ENCODE results near the gene TFR2. TPM values are rescaled to one million over a fixed set of nuclear protein-coding genes. Genes with fewer than 3 reads are reported as not detected.

The TFR2 gene
- total and polyA plus RNA-seq, 2 of the 4 experiments (the other 2 are of a cell fraction) = 0.18 to 0.50 TPM

GRCh38 chr7:100668069-100668449 is 26.7 kb upstream of the TFR2 start:
- no peak for TF ChIP-seq CEBPB (IDR thresholded peaks at IDR 0.05; ENCODE audit: low read depth, low read length)
- TF ChIP-seq NFE2L2 (IDR thresholded peaks at IDR 0.05; ENCODE audit: low read depth, low read length) = no peak
- no peak for TF ChIP-seq CTCF (conservative IDR thresholded peaks at IDR 0.05; ENCODE audit: low read depth, low read length)
- TF ChIP-seq MAFK (IDR thresholded peaks at IDR 0.05; ENCODE audit: low read depth, low read length) = no peak
- TF ChIP-seq POLR2A (IDR thresholded peaks at IDR 0.05; ENCODE audit: low read depth, low read length) = no peak
- no peak for TF ChIP-seq MXI1 (IDR thresholded peaks at IDR 0.05; ENCODE audit: borderline replicate concordance, low read depth, low read length)
- no peak for TF ChIP-seq RCOR1 (IDR thresholded peaks at IDR 0.05; ENCODE audit: insufficient replicate concordance, low read length)
- H2BK120ac ChIP-seq (ENCODE audit: low read depth, low read length) = no peak overlapping the region
- no peaks in the 10 kb centered on the region for H3K9me3 ChIP-seq (ENCODE audit: control insufficient read depth, insufficient read depth, low read length)
- H2BK5ac ChIP-seq (ENCODE audit: low read depth, low read length, poor library complexity, severe bottlenecking) = no peak overlapping the region
- no peak overlapping the region for H3K56ac ChIP-seq (ENCODE audit: extremely low read depth, insufficient read depth, low read length)
- H2BK20ac ChIP-seq (ENCODE audit: low read depth, low read length) = no peak overlapping the region
- intact Hi-C loops (cut with micrococcal nuclease) (no loop called here), in situ Hi-C loops (cut with MboI; ENCODE audit: low sequenced_read_pairs) (loop anchor here (5.0 kb wide), 1 partner anchor 101 kb away; no protein-coding TSS in a partner anchor), dilution Hi-C loops (cut with HindIII; ENCODE audit: low sequenced_read_pairs, unreplicated experiment) (no loop called here)
- 0 out of 2 replicates have a peak, but pooled peaks cover 2% of the 10 kb centered on the region for H3K9me1 ChIP-seq (ENCODE audit: insufficient read depth, low read length)
- H3K4me3 ChIP-seq (ENCODE audit: insufficient read depth, low read depth, low read length) = no peak overlapping the region
- H3K4me1 ChIP-seq (ENCODE audit: control insufficient read depth, insufficient read depth, low read length) = no peaks in the 10 kb centered on the region
- no peak overlapping the region for H3K23ac ChIP-seq (ENCODE audit: low read depth, low read length)
- WGBS, 2 experiments (ENCODE audit: extremely low coverage in 2 of 2, insufficient read length in 1 of 2) = no CpG with 5 or more reads among the region's 2 CpGs
- H3K9ac ChIP-seq (ENCODE audit: low read depth, low read length) = no peak overlapping the region
- no peak overlapping the region for H4K5ac ChIP-seq (ENCODE audit: low read depth, low read length)
- H3K36me3 ChIP-seq (ENCODE audit: control insufficient read depth, insufficient read depth, low read length) = no peaks in the 10 kb centered on the region
- no peak overlapping the region for H3K4me2 ChIP-seq (ENCODE audit: low read depth, low read length)
- no peaks in the 10 kb centered on the region for H3K79me1 ChIP-seq (ENCODE audit: low read depth in 1 of 2, low read length in 2 of 2)
- BruUV-seq (replicated peaks) = no TSS peak
- H4K20me1 ChIP-seq (ENCODE audit: insufficient read depth, low read length) = no peaks in the 10 kb centered on the region
- H3K14ac ChIP-seq (replicated peaks; ENCODE audit: low read depth, low read length) = no peak overlapping the region
- ATAC-seq (ENCODE audit: low read depth) = no peak
- ChIA-PET CTCF (no interaction called here), POLR2A (ENCODE audit: unreplicated experiment) (no interaction called here)
- H3K27me3 ChIP-seq (ENCODE audit: control insufficient read depth, insufficient read depth, low read length) = no peaks in the 10 kb centered on the region; the same call in 1 of the 2 replicates
- no peak overlapping the region for H3K4ac ChIP-seq (ENCODE audit: low read depth, low read length)
- no peak overlapping the region for H3K27ac ChIP-seq (ENCODE audit: insufficient read depth, low read length)
- no peak overlapping the region for H2AK5ac ChIP-seq (ENCODE audit: low read depth, low read length)
- no peak overlapping the region for H4K91ac ChIP-seq (ENCODE audit: insufficient read depth, low read depth, low read length)
- no peak overlapping the region for H2AFZ ChIP-seq (replicated peaks; ENCODE audit: low read length, poor library complexity)
- H2AK9ac ChIP-seq (replicated peaks; ENCODE audit: low read depth, low read length, poor library complexity) = no peak overlapping the region
- H2BK15ac ChIP-seq (ENCODE audit: low read depth, low read length) = no peak overlapping the region
- no peak overlapping the region for H4K8ac ChIP-seq (ENCODE audit: low read depth in 2 of 2, low read length in 2 of 2)
- no peak for DNase-seq
- no peak overlapping the region for H3K18ac ChIP-seq (ENCODE audit: low read depth, low read length)

All from IMR-90 (cell line).